Ovary (tissue), 9 donors: ENCODE results near the gene CACNB3. TPM values are rescaled to one million over a fixed set of nuclear protein-coding genes. Genes with fewer than 3 reads are reported as not detected.
"Not testable (repeated sequence)": the region's sequence is repeated elsewhere in the genome, so short reads cannot be mapped to it uniquely, and the experiment has no call there.

ENCODE experiments used
- DNase-seq, 5 donors: peaks; one replicate each; pipeline ENCODE4 v3.0.0-alpha.2; 2019 to 2020
- H3K27ac ChIP-seq, 2 donors: fragments of 200-600 bp; one replicate each; pipeline versions ENCODE4 v1.5.1 to v1.8.0; 2019 to 2022
- H3K27me3 ChIP-seq: fragments of 200-600 bp; one replicate; pipeline ENCODE4 v1.8.0; 2022
- H3K36me3 ChIP-seq: fragments of 200-600 bp; sonication (generic); one replicate; pipeline ENCODE4 v1.5.1; 2019
- H3K4me1 ChIP-seq: one replicate; pipeline ENCODE4 v1.8.1; 2013; ENCODE audit warnings: mild to moderate bottlenecking, moderate library complexity; ENCODE audit not compliant: insufficient read depth
- H3K4me3 ChIP-seq: fragments of 200-600 bp; sonication (generic); one replicate; pipeline ENCODE4 v1.5.1; 2017
- H3K9me3 ChIP-seq, 2 donors: fragments of 200-600 bp in 1 of 2; sonication (generic) in 1 of 2; one replicate each; pipeline versions ENCODE4 v1.5.1 to v1.8.1; 2013 to 2019; ENCODE audit warnings: mild to moderate bottlenecking in 1 of 2, moderate library complexity in 1 of 2
- EP300 ChIP-seq: sonication (generic); formaldehyde crosslinking; IDR thresholded peaks from one replicate; pipeline ENCODE4 v1.6.1; 2017; ENCODE audit warnings: antibody characterized with exemption
- POLR2A ChIP-seq: fragments of 450-650 bp; IDR thresholded peaks from one replicate; pipeline ENCODE4 v1.6.1; 2017; ENCODE audit warnings: antibody characterized with exemption, mild to moderate bottlenecking, moderate library complexity
- WGBS, 3 donors: extraction: QIAGEN DNeasy Blood & Tissue Kit in 1 of 3; methylation state at CpG; one replicate each; pipeline versions ENCODE4 v1.1.5 to v1.1.7; 2013 to 2017; 5-methylcytosine and 5-hydroxymethylcytosine counted together
- intact Hi-C, 4 donors: fragments of 100-400 bp; cut with DNase I; formaldehyde crosslinking; loops; one replicate each; pipeline versions ENCODE4 v1.11.0 to v1.15.1; 2022 to 2023
- polyA plus RNA-seq, 2 donors: library from polyadenylated mRNA; stranded (reverse); fragments of 200-250 nt in 1 of 2; fragments of 350-450 nt in 1 of 2; fragmentation: Illumina TruSeq in 1 of 2; extraction: RNeasy Lipid Tissue Mini Kit (QIAGEN cat#74804) in 1 of 2; gene quantifications; one replicate each; pipeline ENCODE4 v1.2.3, GENCODE V29; 2013 to 2014
- total RNA-seq, 7 donors: library from RNA; depleted of rRNA in 2 of 7; stranded (reverse); fragments of >200 nt in 2 of 7; fragmentation: NEBNext Ultra II Directional in 3 of 7; extraction: Animal tissue kit (Norgen Biotek cat#: 25700) in 3 of 7; gene quantifications; one replicate each; pipeline versions ENCODE4 v1.1.0 to v1.2.4, GENCODE V29; 2016 to 2023
- TF ChIP-seq, protein P1 (sequence below), 3 donors: fragments of 450-650 bp in 2 of 3; fragments of 200-600 bp in 1 of 3; IDR thresholded peaks; one replicate each; pipeline versions ENCODE4 v1.5.1 to v1.8.0; 2016 to 2022; ENCODE audit warnings: antibody characterized with exemption in 3 of 3, mild to moderate bottlenecking in 1 of 3
- donor health status: DM: no; HTN: no; CAD: no; lungs with moderate emphysema.
- donor health status: DM: no; HTN: no; CAD: no.
- donor health status: Bipolar disorder and iron deficiency.
- donor health status: DM: yes; HTN: yes; CAD: no.
- donor health status: DM: no; HTN: no; CAD: no.
- donor health status: DM: yes; HTN: yes; CAD: no.

The CACNB3 gene
- total and polyA plus RNA-seq, 9 donors: 24.1 to 162 (median 75.2) TPM

- intact Hi-C loops: loop anchor here in 1 of 4 donors (10.0 kb wide), 1 partner anchor 129 kb away; the partner anchor contains the start of gene DDN
- no peaks in the 10 kb centered on the region for H3K9me3 ChIP-seq
- TF ChIP-seq POLR2A: no peak
- TF ChIP-seq EP300: no peak
- TF ChIP-seq, protein P1, sequence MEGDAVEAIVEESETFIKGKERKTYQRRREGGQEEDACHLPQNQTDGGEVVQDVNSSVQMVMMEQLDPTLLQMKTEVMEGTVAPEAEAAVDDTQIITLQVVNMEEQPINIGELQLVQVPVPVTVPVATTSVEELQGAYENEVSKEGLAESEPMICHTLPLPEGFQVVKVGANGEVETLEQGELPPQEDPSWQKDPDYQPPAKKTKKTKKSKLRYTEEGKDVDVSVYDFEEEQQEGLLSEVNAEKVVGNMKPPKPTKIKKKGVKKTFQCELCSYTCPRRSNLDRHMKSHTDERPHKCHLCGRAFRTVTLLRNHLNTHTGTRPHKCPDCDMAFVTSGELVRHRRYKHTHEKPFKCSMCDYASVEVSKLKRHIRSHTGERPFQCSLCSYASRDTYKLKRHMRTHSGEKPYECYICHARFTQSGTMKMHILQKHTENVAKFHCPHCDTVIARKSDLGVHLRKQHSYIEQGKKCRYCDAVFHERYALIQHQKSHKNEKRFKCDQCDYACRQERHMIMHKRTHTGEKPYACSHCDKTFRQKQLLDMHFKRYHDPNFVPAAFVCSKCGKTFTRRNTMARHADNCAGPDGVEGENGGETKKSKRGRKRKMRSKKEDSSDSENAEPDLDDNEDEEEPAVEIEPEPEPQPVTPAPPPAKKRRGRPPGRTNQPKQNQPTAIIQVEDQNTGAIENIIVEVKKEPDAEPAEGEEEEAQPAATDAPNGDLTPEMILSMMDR (IDR thresholded peaks at IDR 0.05): no peak
- H3K4me1 ChIP-seq: peaks cover 2% of the 10 kb centered on the region
- no peaks in the 10 kb centered on the region for H3K27me3 ChIP-seq
- peak overlapping the region; percentile 55 for H3K4me3 ChIP-seq
- no peak overlapping the region for H3K27ac ChIP-seq
- 71 to 78% (median 77%) methylated on average over 6 of the region's 6 CpGs for WGBS, 3 donors
- H3K36me3 ChIP-seq: no peaks in the 10 kb centered on the region
- DNase-seq: no peak
Observed at GRCh38 chr12:48866052-48866711, 47.9 kb downstream of the CACNB3 start.

GRCh38 chr12:48868451-48868850, 50.2 kb downstream of the CACNB3 start:
- intact Hi-C loops: loop anchor here in 1 of 4 donors (10.0 kb wide), 1 partner anchor 126 kb away; the partner anchor contains the start of gene DDN
- no peaks in the 10 kb centered on the region for H3K9me3 ChIP-seq

GRCh38 chr12:48869191-48869590, 50.9 kb downstream of the CACNB3 start:
- intact Hi-C loops: loop anchor here in 1 of 4 donors (10.0 kb wide), 1 partner anchor 126 kb away; the partner anchor contains the start of gene DDN
- Histone ChIP-seq H3K27me3 (no peaks in the 10 kb centered on the region), H3K36me3 (no peaks in the 10 kb centered on the region), H3K9me3 (no peaks in the 10 kb centered on the region), H3K4me1 (peaks cover 2% of the 10 kb centered on the region), H3K4me3 (no peak overlapping the region), H3K27ac (no peak overlapping the region)
- DNase-seq: no peak
- TF ChIP-seq POLR2A (no peak), EP300 (no peak)
- TF ChIP-seq, protein P1 (IDR thresholded peaks at IDR 0.05): no peak
- WGBS, 3 donors: 43 to 48% (median 43%) methylated on average over 2 of the region's 2 CpGs

More at GRCh38 chr12:48868451-48868850, 50.2 kb downstream of the CACNB3 start:
- TF ChIP-seq, protein P1 (IDR thresholded peaks at IDR 0.05): no peak
- no peak for TF ChIP-seq EP300
- TF ChIP-seq POLR2A: no peak
- H3K4me3 ChIP-seq: no peak overlapping the region
- peaks cover 2% of the 10 kb centered on the region for H3K4me1 ChIP-seq
- no peak overlapping the region for H3K27ac ChIP-seq
- H3K27me3 ChIP-seq: no peaks in the 10 kb centered on the region
- no peak for DNase-seq
- WGBS, 3 donors: 69 to 76% (median 72%) methylated on average over 2 of the region's 2 CpGs
- H3K36me3 ChIP-seq: no peaks in the 10 kb centered on the region

DNA sequence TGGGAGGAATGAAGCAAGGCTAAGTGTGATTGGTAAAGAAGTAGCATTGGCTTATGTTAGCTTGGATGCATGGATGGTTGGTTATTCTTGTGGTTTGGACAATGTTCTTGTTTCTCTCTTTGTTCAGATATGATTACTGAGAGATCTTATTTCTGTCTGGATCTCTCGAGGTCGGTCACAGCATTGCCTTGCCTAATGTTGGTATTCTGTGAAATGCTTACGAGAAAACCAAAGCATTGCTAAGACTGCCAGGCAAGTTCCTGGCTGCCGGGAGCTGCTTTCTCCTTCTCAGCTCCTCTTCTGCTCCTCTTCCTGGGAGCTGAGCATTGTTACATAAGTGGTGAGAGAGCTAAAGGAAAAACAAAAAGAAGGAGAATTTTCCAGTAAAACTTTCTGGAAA, 54.8 kb downstream of the CACNB3 start:
- 37 to 43% (median 40%) methylated on average over 4 of the region's 4 CpGs for WGBS, 3 donors
- Histone ChIP-seq H3K27ac (no peak overlapping the region), H3K9me3 (no peaks in the 10 kb centered on the region), H3K4me1 (no peaks in the 10 kb centered on the region), H3K4me3 (no peak overlapping the region), H3K27me3 (no peaks in the 10 kb centered on the region), H3K36me3 (no peaks in the 10 kb centered on the region)
- TF ChIP-seq, protein P1 (IDR thresholded peaks at IDR 0.05): no peak
- no peak for TF ChIP-seq EP300
- no peak for TF ChIP-seq POLR2A
- intact Hi-C loops: no loop called here
- no peak for DNase-seq

GRCh38 chr12:48873534-48873933, 55.2 kb downstream of the CACNB3 start:
- intact Hi-C loops, H3K36me3 ChIP-seq: not testable (repeated sequence)

More at GRCh38 chr12:48873534-48873933, 55.2 kb downstream of the CACNB3 start:
- H3K27me3 ChIP-seq, H3K4me1 ChIP-seq, H3K9me3 ChIP-seq, DNase-seq, H3K27ac ChIP-seq, H3K4me3 ChIP-seq: not testable (repeated sequence)
- WGBS, 3 donors: 88 to 93% (median 90%) methylated on average over 8 of the region's 8 CpGs
